ENCODE measurements around the gene STX16. TPM values are rescaled to one million over a fixed set of nuclear protein-coding genes. Genes with fewer than 3 reads are reported as not detected.

The STX16 gene
- total and polyA plus RNA-seq, 9 of the 15 experiments (the other 6 are each of a cell fraction or from before 2014, with no cell fraction given) = 4.4 to 43.5 (median 14.7) TPM

- no peak overlapping the region for H3K4me2 ChIP-seq (ENCODE audit: insufficient read depth, low read length)
- 77% methylated on average over 2 of the region's 2 CpGs for WGBS (ENCODE audit: insufficient coverage, low coverage, missing lambda C conversion rate)
- H3K9me3 ChIP-seq (replicated peaks; ENCODE audit: control insufficient read depth, insufficient read depth, low read depth, low read length) = no peaks in the 10 kb centered on the region
- ATAC-seq (no peak), DNase-seq (ENCODE audit: extremely low read depth in 1 of 4, low spot score in 3 of 4) (no peak), FAIRE-seq (no peak)
- TF ChIP-seq ZNF347 (CRISPR knock-in tag; IDR thresholded peaks at IDR 0.05; ENCODE audit: low read depth) (no peak), BRF2 (IDR thresholded peaks at IDR 0.05; ENCODE audit: borderline replicate concordance, insufficient read depth, insufficient read length) (no peak)
- H3K4me3 ChIP-seq = no peak overlapping the region
- H3K27me3 ChIP-seq (ENCODE audit: control insufficient read depth in 2 of 2, insufficient read depth in 2 of 2, low read length in 2 of 2) = no peaks in the 10 kb centered on the region
- intact Hi-C loops (cut with micrococcal nuclease) (no loop called here), in situ Hi-C loops (cut with MboI) (no loop called here)
- BruUV-seq (replicated peaks) = no TSS peak
- ChIA-PET POLR2A (interaction anchor here (0.8 to 1.3 kb wide), 3 partner anchors 10 to 77 kb away, joined by 3 to 5 read pairs (median 4); no protein-coding TSS in a partner anchor), CTCF (ENCODE audit: low intra/inter-chr PET ratio) (no interaction called here)
- no peak overlapping the region for H2AFZ ChIP-seq (ENCODE audit: low read depth, low read length)
- H3K4me1 ChIP-seq (replicated peaks in 1 of 2; ENCODE audit: control insufficient read depth in 2 of 2, insufficient read depth in 2 of 2, low read length in 2 of 2) = no peaks in the 10 kb centered on the region
- no peak overlapping the region for H3K9ac ChIP-seq (ENCODE audit: insufficient read depth in 1 of 2, low read depth in 2 of 2, low read length in 2 of 2)
- no peaks in the 10 kb centered on the region; the same call in 1 of the 2 replicates for H4K20me1 ChIP-seq (replicated peaks; ENCODE audit: control insufficient read depth, insufficient read depth, low read length)
- H3K9me1 ChIP-seq (ENCODE audit: control insufficient read depth, insufficient read depth, low read length) = no peaks in the 10 kb centered on the region
- peaks cover 55% of the 10 kb centered on the region for H3K79me2 ChIP-seq (ENCODE audit: control insufficient read depth, insufficient read depth, low read length)
- H3K27ac ChIP-seq (ENCODE audit: extremely low read depth, low read depth, low read length) = no peak overlapping the region
- peaks cover 66% of the 10 kb centered on the region; the same call in 2 of the 3 replicates for H3K36me3 ChIP-seq (ENCODE audit: control insufficient read depth, insufficient read depth, low read length)
Measured at GRCh38 chr20:58664331-58664730, 13.2 kb downstream of the STX16 start.

GRCh38 chr20:58664883-58665282 is 13.8 kb downstream of the STX16 start:
- H3K9ac ChIP-seq (ENCODE audit: insufficient read depth in 1 of 2, low read depth in 2 of 2, low read length in 2 of 2) = no peak overlapping the region
- CTCF ChIA-PET (ENCODE audit: low intra/inter-chr PET ratio) = no interaction called here
- WGBS (ENCODE audit: insufficient coverage, low coverage, missing lambda C conversion rate) = 96% methylated on average over 5 of the region's 5 CpGs
- H4K20me1 ChIP-seq (replicated peaks; ENCODE audit: control insufficient read depth, insufficient read depth, low read length) = no peaks in the 10 kb centered on the region; the same call in 1 of the 2 replicates
- no peaks in the 10 kb centered on the region for H3K27me3 ChIP-seq (ENCODE audit: control insufficient read depth in 2 of 2, insufficient read depth in 2 of 2, low read length in 2 of 2)
- no peaks in the 10 kb centered on the region for H3K9me1 ChIP-seq (ENCODE audit: control insufficient read depth, insufficient read depth, low read length)
- TF ChIP-seq ZNF436 (CRISPR knock-in tag; IDR thresholded peaks at IDR 0.05) (no peak), RHOXF2B (CRISPR knock-in tag; conservative IDR thresholded peaks at IDR 0.05) (no peak), DNMT1 (IDR thresholded peaks at IDR 0.05) (no peak), XRCC4 (IDR thresholded peaks at IDR 0.05; ENCODE audit: extremely low read depth, insufficient read depth, insufficient read length) (no peak), TBP (optimal IDR thresholded peaks at IDR 0.05; ENCODE audit: low read depth, low read length) (no peak), ZBTB9 (CRISPR knock-in tag; IDR thresholded peaks at IDR 0.05) (no peak), ZBTB2 (IDR thresholded peaks at IDR 0.05) (no peak)
- H3K9me3 ChIP-seq (replicated peaks; ENCODE audit: control insufficient read depth, insufficient read depth, low read depth, low read length) = no peaks in the 10 kb centered on the region
- no peak overlapping the region for H3K27ac ChIP-seq (ENCODE audit: extremely low read depth, low read depth, low read length)
- H3K4me2 ChIP-seq (ENCODE audit: insufficient read depth, low read length) = no peak overlapping the region
- in situ Hi-C loops (cut with MboI) = no loop called here
- H3K79me2 ChIP-seq (ENCODE audit: control insufficient read depth, insufficient read depth, low read length) = peaks cover 50% of the 10 kb centered on the region
- POLR2A ChIA-PET = interaction anchor here (0.8 to 1.3 kb wide), 3 partner anchors 11 to 76 kb away, joined by 3 to 5 read pairs (median 4); no protein-coding TSS in a partner anchor
- no peak for FAIRE-seq
- H3K36me3 ChIP-seq (ENCODE audit: control insufficient read depth, insufficient read depth, low read length) = peaks cover 70% of the 10 kb centered on the region; the same call in 2 of the 3 replicates
- H3K4me1 ChIP-seq (replicated peaks in 1 of 2; ENCODE audit: control insufficient read depth in 2 of 2, insufficient read depth in 2 of 2, low read length in 2 of 2) = no peaks in the 10 kb centered on the region
- intact Hi-C loops (cut with micrococcal nuclease) = no loop called here
- peak; percentile 39 for ATAC-seq
- no peak overlapping the region for H3K4me3 ChIP-seq
- H2AFZ ChIP-seq (ENCODE audit: low read depth, low read length) = no peak overlapping the region
- BruUV-seq (replicated peaks) = no TSS peak
- DNase-seq (ENCODE audit: extremely low read depth in 1 of 4, low spot score in 3 of 4) = no peak
